Measurements from ENCODE around the gene NKTR. TPM values are rescaled to one million over a fixed set of nuclear protein-coding genes. Genes with fewer than 3 reads are reported as not detected.

Gene NKTR
- total RNA-seq, 1 donor: 80.3 TPM

- DNase-seq (ENCODE audit: insufficient read length, low spot score, missing footprints): peak; percentile 69
These were observed 66.1 kb downstream of the NKTR start for GRCh38 chr3:42666577-42666998.

DNA sequence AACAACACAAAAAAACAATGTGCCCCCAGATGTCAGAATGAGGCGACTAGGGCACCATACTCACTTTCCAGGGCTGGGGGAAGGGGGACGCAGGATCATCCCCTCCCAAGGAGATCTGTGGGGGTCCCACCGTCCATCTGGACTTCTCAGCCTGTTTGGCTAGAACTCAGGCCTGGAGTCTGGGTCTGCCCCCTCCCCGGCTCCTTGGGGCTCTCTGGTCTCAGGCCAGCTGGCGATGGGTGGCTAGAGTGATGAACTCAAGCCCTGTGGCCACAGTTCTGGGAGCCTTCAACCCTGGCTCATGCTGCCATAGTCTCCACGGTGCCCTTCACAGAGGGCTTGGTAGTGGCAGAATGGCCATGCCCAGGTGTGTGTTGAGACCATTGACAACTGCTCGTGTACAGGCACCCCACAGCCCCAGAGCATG is 66.6 kb downstream of the NKTR start:
- Histone ChIP-seq H2AFZ (ENCODE audit: low read length) (no peak overlapping the region), H3K4me2 (ENCODE audit: insufficient read depth, low read length) (no peak overlapping the region), H3K79me2 (ENCODE audit: insufficient read depth, low read length) (no peaks in the 10 kb centered on the region), H3K27ac (ENCODE audit: low read depth, low read length) (no peak overlapping the region), H3K9me3 (ENCODE audit: low read depth, low read length) (no peaks in the 10 kb centered on the region), H3K27me3 (ENCODE audit: insufficient read depth, low read length) (no peaks in the 10 kb centered on the region), H4K20me1 (ENCODE audit: insufficient read depth, low read length) (peaks cover 3% of the 10 kb centered on the region), H3K4me1 (ENCODE audit: insufficient read depth, low read length) (no peaks in the 10 kb centered on the region), H3K4me3 (ENCODE audit: insufficient read depth, low read length) (no peak overlapping the region), H3K36me3 (ENCODE audit: insufficient read depth, low read length) (peaks cover 4% of the 10 kb centered on the region)
- peak; percentile 83 for DNase-seq (ENCODE audit: insufficient read length, low spot score, missing footprints)
- TF ChIP-seq CTCF (IDR thresholded peaks at IDR 0.05; ENCODE audit: extremely low read depth, low read depth, low read length): no peak

More at GRCh38 chr3:42666577-42666998, 66.1 kb downstream of the NKTR start:
- TF ChIP-seq CTCF (IDR thresholded peaks at IDR 0.05; ENCODE audit: extremely low read depth, low read depth, low read length): no peak
- Histone ChIP-seq H3K27ac (ENCODE audit: low read depth, low read length) (no peak overlapping the region), H3K9me3 (ENCODE audit: low read depth, low read length) (no peaks in the 10 kb centered on the region), H3K27me3 (ENCODE audit: insufficient read depth, low read length) (no peaks in the 10 kb centered on the region), H3K4me3 (ENCODE audit: insufficient read depth, low read length) (no peak overlapping the region), H3K79me2 (ENCODE audit: insufficient read depth, low read length) (no peaks in the 10 kb centered on the region), H3K4me1 (ENCODE audit: insufficient read depth, low read length) (no peaks in the 10 kb centered on the region), H3K4me2 (ENCODE audit: insufficient read depth, low read length) (no peak overlapping the region), H3K36me3 (ENCODE audit: insufficient read depth, low read length) (peaks cover 8% of the 10 kb centered on the region), H2AFZ (ENCODE audit: low read length) (no peak overlapping the region), H4K20me1 (ENCODE audit: insufficient read depth, low read length) (peaks cover 5% of the 10 kb centered on the region)

- H3K27me3 ChIP-seq (ENCODE audit: insufficient read depth, low read length): no peaks in the 10 kb centered on the region
- H3K4me1 ChIP-seq (ENCODE audit: insufficient read depth, low read length): no peaks in the 10 kb centered on the region
- H2AFZ ChIP-seq (ENCODE audit: low read length): no peak overlapping the region
- H4K20me1 ChIP-seq (ENCODE audit: insufficient read depth, low read length): peaks cover 3% of the 10 kb centered on the region
- H3K4me2 ChIP-seq (ENCODE audit: insufficient read depth, low read length): no peak overlapping the region
- no peaks in the 10 kb centered on the region for H3K79me2 ChIP-seq (ENCODE audit: insufficient read depth, low read length)
- H3K36me3 ChIP-seq (ENCODE audit: insufficient read depth, low read length): peaks cover 4% of the 10 kb centered on the region
- no peak overlapping the region for H3K4me3 ChIP-seq (ENCODE audit: insufficient read depth, low read length)
- TF ChIP-seq CTCF (IDR thresholded peaks at IDR 0.05; ENCODE audit: extremely low read depth, low read depth, low read length): no peak
- no peak overlapping the region for H3K27ac ChIP-seq (ENCODE audit: low read depth, low read length)
- H3K9me3 ChIP-seq (ENCODE audit: low read depth, low read length): no peaks in the 10 kb centered on the region
- DNase-seq (ENCODE audit: insufficient read length, low spot score, missing footprints): peak; percentile 66
These were observed 67.3 kb downstream of the NKTR start for GRCh38 chr3:42667523-42668412.

DNA sequence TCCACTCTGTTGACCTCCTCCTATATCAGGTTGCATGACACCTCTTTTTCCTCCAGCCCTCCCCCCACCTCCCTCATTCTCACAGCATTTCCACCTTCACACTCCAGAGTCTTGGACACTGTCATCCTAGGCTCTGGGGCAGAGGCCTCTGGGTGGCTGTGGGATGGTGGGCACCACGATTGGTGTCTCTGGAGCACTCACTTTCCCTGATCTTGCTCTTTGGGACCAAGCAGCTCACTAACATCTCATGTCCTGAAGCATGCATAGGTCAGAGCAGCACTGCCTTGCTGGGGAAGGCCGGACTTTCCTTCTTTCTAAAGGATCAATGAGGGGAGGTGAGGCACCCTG is 67.9 kb downstream of the NKTR start:
- Histone ChIP-seq H3K27me3 (ENCODE audit: insufficient read depth, low read length) (no peaks in the 10 kb centered on the region), H3K36me3 (ENCODE audit: insufficient read depth, low read length) (peaks cover 4% of the 10 kb centered on the region), H3K79me2 (ENCODE audit: insufficient read depth, low read length) (no peaks in the 10 kb centered on the region), H3K4me3 (ENCODE audit: insufficient read depth, low read length) (no peak overlapping the region), H2AFZ (ENCODE audit: low read length) (no peak overlapping the region), H3K9me3 (ENCODE audit: low read depth, low read length) (no peaks in the 10 kb centered on the region), H3K27ac (ENCODE audit: low read depth, low read length) (no peak overlapping the region), H3K4me1 (ENCODE audit: insufficient read depth, low read length) (no peaks in the 10 kb centered on the region), H3K4me2 (ENCODE audit: insufficient read depth, low read length) (no peak overlapping the region), H4K20me1 (ENCODE audit: insufficient read depth, low read length) (peaks cover 3% of the 10 kb centered on the region)
- DNase-seq (ENCODE audit: insufficient read length, low spot score, missing footprints): peak; percentile 83
- TF ChIP-seq CTCF (IDR thresholded peaks at IDR 0.05; ENCODE audit: extremely low read depth, low read depth, low read length): no peak
